Bronchial epithelial cell (primary cell): Measurements from ENCODE around the gene EPM2AIP1. TPM values are rescaled to one million over a fixed set of nuclear protein-coding genes. Genes with fewer than 3 reads are reported as not detected.
"Not testable (repeated sequence)": the region's sequence is repeated elsewhere in the genome, so short reads cannot be mapped to it uniquely, and the experiment has no call there.

Experiments
- DNase-seq: peaks from one replicate; pipeline ENCODE4 v3.0.0-alpha.2; 2010; ENCODE audit warnings: low read depth
- FAIRE-seq: peaks from 2 replicates; lab custom pipeline; 2011; peaks lifted over from hg19 to GRCh38; lab: Jason Lieb, UNC
- H3K27me3 ChIP-seq: 2 replicates; pipeline ENCODE4 v1.5.1; 2011; ENCODE audit warnings: low read length; ENCODE audit not compliant: control insufficient read depth, insufficient read depth
- H3K36me3 ChIP-seq: 2 replicates; pipeline ENCODE4 v1.5.1; 2011; ENCODE audit warnings: low read length; ENCODE audit not compliant: control insufficient read depth, insufficient read depth
- H3K4me3 ChIP-seq: 2 replicates; pipeline ENCODE4 v1.5.1; 2011; ENCODE audit warnings: mild to moderate bottlenecking, low read depth, low read length, control low read depth
- CTCF ChIP-seq: IDR thresholded peaks from 2 replicates; pipeline ENCODE4 v1.5.1; 2011; ENCODE audit warnings: mild to moderate bottlenecking, moderate library complexity, low read length, control low read depth, inconsistent platforms; ENCODE audit not compliant: insufficient read depth, severe bottlenecking
- total RNA-seq: library from RNA; depleted of rRNA; stranded (reverse); fragments of >200 nt; gene quantifications from 2 replicates; pipeline ENCODE4 v1.2.1, GENCODE V29; 2014

EPM2AIP1 gene
- 6.1 and 7.2 TPM in 2 replicates for total RNA-seq

GRCh38 chr3:36992806-36993325 is at the start of gene EPM2AIP1:
Gene EPM2AIP1 (minus strand): TSS chr3:36993131. CDS start chr3:36993077, 54 bp downstream.
- peak; percentile 99 for FAIRE-seq
- Histone ChIP-seq H3K36me3 (peaks cover 2% of the 10 kb centered on the region), H3K27me3 (no peaks in the 10 kb centered on the region), H3K4me3 (peak within 1 kb of the TSS; percentile 55)
- peak; percentile 44 for TF ChIP-seq CTCF
- no peak for DNase-seq

GRCh38 chr3:37042712-37043111 is 49.8 kb upstream of the EPM2AIP1 start:
- H3K4me3 ChIP-seq, DNase-seq, H3K27me3 ChIP-seq, H3K36me3 ChIP-seq, FAIRE-seq: not testable (repeated sequence)

- no peak for FAIRE-seq
- no peak for TF ChIP-seq CTCF
- Histone ChIP-seq H3K36me3 (peaks cover 6% of the 10 kb centered on the region), H3K4me3 (no peak overlapping the region), H3K27me3 (no peaks in the 10 kb centered on the region)
- DNase-seq: peak; percentile 33
Observed at GRCh38 chr3:37041546-37042195, 48.7 kb upstream of the EPM2AIP1 start.

DNA sequence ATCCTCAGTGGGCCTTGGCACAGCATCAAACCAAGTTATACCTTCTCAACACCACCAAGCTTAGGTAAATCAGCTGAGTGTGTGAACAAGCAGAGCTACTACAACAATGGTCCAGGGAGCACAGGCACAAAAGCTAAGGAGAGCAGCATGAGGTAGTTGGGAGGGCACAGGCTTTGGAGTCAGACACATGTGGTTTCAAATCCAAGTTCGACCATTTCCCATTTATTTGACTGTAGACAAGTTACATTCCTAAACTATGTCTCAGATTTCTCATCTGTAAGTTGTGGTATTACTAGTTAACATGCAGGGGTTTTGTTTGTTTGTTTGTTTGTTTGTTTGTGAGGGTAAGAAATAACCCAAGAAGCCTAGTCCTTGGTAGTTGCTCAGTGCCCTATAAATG is 47.3 kb upstream of the EPM2AIP1 start:
- H3K27me3 ChIP-seq: no peaks in the 10 kb centered on the region
- peak; percentile 18 for DNase-seq
- H3K4me3 ChIP-seq: no peak overlapping the region
- peak; percentile 40 for FAIRE-seq
- H3K36me3 ChIP-seq: peaks cover 7% of the 10 kb centered on the region
- TF ChIP-seq CTCF: no peak

DNA sequence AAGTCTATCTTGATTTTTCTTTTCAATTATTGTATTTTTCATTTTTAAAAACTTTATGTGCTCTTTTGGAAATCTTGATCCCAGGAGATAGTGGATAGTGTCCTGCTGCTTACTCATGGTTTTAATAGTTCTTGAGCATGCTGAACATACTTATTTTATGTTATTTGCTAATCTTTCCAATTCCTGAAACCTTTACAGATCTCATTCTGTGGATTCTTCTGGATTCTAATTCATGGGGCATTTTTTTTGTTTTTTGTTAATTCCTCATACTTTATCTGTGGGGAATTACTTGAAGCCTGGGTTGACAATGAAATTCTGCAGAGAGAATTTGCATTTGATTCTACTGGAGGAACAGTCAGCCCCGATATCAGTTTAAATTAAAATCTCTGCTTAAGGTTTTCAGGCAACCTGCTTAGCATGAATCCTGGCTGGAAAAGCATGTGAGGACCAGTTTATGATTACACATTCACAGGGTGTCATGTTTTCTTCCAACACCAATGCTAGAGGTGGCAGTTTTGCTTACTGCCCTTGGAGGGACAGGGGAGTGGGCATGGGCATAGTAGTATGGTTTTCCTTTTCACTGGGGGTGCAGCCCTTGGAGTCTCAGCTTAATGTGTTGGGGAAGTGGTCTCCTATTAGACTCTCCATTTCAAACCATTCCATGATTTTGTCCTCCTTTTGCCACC is 46.4 kb upstream of the EPM2AIP1 start:
- TF ChIP-seq CTCF: no peak
- FAIRE-seq (no peak), DNase-seq (no peak)
- Histone ChIP-seq H3K36me3 (peaks cover 7% of the 10 kb centered on the region), H3K27me3 (no peaks in the 10 kb centered on the region), H3K4me3 (no peak overlapping the region)

GRCh38 chr3:37037352-37037751 is 44.4 kb upstream of the EPM2AIP1 start:
- H3K36me3 ChIP-seq: peaks cover 7% of the 10 kb centered on the region
- H3K27me3 ChIP-seq: no peaks in the 10 kb centered on the region
- no peak overlapping the region for H3K4me3 ChIP-seq
- TF ChIP-seq CTCF: no peak
- DNase-seq (no peak), FAIRE-seq (no peak)
